Cerebellar cortex (tissue), 1 donor: ENCODE data around the gene VWA5B1.
A peak's percentile ranks its signal among the peaks of the same experiment; 100 is the strongest.

Experiments used
- DNase-seq: peaks from one replicate; pipeline ENCODE4 v3.0.0-alpha.2; 2015; ENCODE audit warnings: low spot score

The VWA5B1 gene

DNA sequence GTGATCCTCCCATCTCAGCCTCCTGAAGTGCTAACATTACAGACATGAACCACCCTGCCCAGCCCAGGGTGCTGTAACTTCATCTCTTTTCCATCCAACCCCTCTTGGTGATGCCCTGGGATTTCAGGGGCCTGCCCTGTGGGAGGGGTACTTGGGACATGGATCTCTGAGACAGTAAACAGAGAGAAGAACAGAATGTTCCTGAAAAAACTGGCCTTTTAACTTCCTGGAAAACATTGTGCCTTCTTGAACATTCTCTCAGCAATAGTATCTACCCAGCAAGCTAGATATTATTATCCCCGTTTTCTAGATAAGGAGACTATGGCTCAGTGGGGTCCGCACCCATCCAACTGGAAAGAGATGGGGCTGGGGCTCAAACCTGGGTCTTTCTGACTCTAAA, 57.0 kb downstream of the VWA5B1 start:
- DNase-seq = no peak

GRCh38 chr1:20348326-20348915, 57.7 kb downstream of the VWA5B1 start:
- peak; percentile 95 for DNase-seq

DNA sequence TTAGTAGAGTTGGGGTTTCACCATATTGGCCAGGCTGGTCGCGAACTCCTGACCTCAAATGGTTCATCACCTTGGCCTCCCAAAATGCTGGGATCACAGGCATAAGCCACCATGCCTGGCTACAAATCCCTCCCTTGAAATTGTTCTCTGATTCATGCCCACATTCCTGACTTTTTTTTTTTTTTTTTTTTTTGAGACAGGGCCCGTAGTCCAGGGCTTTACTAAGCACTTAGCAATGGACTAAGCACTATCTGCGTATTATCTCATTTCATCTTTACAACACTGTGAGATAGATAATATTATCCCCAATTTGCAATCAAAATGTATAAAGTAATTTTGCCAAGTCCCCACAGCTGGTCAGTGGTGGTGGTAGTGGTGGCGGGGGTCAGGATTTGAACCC, 58.9 kb downstream of the VWA5B1 start:
- DNase-seq = no peak

- DNase-seq = no peak
Measured at GRCh38 chr1:20349971-20350370, 59.3 kb downstream of the VWA5B1 start.

- no peak for DNase-seq
Measured at GRCh38 chr1:20350421-20350820, 59.7 kb downstream of the VWA5B1 start.

DNA sequence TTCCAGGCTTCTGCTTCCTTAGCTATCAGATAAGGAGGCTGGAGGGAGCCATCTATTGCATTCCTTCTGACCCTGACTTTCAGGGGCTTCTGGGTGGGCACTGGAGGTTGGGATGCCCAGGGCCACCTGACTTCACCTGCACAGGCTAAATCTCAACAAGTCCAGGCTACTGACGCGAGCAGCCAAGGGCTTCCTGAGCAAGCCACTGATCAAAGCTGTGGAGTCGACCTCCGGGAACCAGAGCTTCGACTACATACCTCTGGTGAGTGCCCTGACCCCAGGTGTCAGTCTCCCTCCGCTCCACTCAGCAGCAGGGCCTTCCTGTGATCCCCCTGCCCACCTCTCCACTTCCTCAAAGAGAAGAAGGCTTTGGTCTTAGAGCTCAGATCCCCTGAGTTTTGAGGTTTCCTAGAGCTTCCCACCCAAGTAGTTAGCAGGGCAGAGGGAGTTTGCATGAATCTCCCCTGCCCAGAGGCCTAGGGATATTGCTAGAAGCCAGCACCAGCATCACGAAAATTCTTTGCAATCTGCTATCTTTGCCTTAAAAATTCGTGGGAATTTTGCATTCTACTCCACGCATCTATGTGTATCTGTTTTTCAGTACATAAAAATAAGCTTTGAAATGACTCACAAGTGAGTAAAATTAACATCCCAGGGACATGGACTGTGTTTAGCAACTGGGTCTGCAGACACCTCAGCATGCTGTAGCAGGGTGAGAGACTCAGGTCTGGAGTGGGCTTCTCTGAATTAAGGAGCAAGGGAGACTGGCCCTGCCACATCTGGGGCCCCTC, 61.4 kb downstream of the VWA5B1 start:
- no peak for DNase-seq

- no peak for DNase-seq
Measured at GRCh38 chr1:20353836-20354235, 63.2 kb downstream of the VWA5B1 start.

- DNase-seq = no peak
Measured at GRCh38 chr1:20354610-20355009, 63.9 kb downstream of the VWA5B1 start.

DNA sequence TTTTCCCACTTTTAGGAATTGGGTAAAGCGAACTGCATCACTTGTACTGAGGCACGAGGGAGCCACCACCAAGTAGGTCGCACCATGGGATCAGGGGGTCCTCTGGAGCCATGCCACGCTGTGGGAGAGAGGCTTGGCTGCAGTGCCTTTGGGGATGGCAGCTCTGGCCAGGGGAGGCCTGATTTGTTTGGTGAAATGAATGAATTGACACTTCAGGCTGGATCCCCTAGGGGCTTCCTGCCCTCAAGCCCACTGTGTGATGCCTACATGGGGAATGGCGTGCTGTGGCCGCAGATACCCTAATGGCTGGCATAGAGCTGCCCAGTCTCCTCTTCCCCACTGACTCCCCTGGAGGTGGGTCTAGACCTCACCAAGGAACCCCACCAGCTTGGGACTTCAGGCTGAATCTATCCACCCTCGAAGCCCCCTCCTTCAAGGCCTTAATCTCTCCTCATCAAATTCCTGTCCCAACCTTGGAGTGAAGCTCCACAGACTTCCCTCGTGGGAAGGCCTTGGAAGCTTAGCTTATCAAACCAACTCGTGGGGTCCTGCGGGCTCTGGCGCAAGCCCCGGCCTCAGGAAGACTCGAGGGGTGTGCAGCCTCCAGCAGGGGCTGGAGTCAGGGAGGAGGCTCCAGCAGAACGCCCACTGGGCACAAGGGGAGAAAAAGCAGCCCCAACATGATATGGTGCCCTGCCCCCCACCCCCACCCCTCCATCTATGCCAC, 64.6 kb downstream of the VWA5B1 start:
- DNase-seq = no peak

GRCh38 chr1:20355828-20356735, 65.4 kb downstream of the VWA5B1 start:
- no peak for DNase-seq

DNA sequence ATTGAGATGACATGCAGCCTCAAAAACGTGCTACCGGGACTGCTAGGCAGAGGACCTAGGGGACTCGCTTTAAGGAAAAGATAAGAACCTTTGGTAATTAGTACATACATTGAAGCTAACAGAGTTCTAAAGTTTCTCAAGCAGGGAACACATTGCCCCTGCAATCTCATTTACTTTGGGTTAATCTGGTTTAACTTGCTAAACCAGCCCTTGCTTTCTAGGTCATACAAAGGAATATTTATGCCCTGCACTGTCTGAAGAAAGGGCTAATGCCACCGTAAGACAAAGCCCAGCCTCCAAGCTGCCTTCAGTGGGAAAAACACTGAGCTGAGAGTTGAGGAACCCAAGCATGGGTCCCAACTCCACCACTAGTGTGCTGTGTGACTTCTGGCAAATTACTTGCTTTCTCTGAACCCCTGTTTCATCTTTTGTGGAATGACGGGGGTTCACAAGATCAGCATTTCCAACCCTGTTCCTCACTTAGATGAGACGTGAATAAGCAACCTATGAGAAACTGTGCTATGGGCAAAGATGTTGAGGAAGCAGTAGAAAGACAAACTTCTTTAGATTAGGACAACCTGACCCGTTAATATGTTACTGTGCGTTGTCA, 66.3 kb downstream of the VWA5B1 start:
- DNase-seq = no peak

DNA sequence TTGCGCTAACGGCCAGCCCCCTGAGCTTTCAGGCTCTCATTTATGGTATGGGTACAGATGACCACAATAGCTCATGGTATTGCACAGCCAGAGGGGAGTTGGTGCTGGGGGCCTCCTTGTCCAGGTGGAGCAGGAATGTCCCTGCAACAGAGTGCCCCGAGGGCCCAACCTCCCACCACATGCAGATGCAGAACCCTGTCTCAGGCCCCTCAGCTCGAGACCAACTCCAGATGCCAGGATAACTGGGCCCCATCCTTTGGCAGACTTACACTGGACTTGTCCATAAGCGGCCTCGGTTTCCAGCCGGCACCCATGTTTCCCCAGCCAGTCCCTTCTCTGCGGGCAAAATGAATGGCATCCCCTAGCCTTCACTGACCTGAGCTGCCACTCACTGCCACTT, 67.1 kb downstream of the VWA5B1 start:
- DNase-seq = no peak

DNA sequence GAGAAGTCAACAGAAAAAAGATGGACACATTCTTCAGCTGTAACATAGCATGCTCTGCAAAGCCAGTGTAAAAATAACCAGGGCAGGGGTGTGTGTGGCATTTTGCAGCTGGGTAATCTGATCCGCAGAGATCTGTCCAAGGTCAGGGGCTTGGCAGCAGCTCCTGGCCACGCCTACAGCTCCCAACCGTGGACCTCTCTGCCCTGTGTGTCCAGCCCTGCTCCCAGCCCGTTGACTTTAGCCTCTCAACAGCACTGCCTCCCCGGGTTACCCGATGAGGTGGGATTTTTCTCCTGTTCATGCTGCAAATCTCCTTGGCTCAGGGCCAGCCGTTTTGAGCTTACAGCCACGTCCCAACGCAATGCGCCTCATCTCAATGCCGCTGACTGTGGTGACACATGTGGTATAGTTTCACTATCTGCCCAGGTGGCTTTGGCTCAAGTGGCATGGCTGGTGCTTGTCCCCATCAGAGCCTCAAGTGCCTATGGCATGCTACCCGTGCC, 68.1 kb downstream of the VWA5B1 start:
- DNase-seq = no peak

DNA sequence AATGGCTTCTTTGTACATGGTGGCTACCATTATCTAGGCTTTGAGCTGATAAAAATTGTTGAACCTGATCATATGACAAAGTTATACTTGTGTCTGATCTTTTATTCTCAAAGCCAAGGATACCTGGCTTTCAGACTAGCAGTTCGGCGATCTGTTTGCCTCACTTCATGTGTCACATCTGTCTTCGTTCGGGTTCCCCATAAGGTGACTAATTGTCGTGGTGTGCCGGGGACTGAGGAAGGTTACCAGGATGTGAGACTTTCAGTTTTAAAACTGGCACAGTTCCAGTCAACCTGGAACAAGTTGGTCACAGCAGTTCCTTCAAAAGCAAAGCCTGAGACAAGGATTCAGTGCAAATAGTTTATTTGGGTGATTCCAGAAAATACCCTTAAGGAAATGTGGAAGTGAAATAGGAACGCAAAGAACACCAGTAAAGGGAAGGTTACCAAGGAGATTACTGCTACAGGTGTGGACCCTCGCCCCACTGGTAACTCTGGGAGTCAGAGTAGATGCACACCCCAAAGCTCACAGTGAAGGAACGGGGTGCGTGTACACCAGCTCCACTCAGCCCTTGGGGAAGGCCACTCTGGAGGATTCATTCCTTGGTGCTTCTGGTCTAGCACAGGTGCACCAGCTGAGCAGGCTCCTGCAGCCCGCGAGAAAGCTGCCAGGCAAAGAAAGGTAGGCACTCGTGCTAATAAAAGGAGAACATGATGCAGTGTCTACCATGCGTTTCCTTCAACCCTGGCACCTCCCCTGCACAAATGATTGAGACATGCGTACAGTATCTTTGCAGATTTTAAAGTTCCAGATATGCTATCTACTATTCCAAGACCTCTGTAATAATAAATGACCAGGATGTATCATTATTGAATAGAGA, 69.0 kb downstream of the VWA5B1 start:
- no peak for DNase-seq

GRCh38 chr1:20361401-20361800, 70.7 kb downstream of the VWA5B1 start:
- DNase-seq = peak; percentile 37

DNA sequence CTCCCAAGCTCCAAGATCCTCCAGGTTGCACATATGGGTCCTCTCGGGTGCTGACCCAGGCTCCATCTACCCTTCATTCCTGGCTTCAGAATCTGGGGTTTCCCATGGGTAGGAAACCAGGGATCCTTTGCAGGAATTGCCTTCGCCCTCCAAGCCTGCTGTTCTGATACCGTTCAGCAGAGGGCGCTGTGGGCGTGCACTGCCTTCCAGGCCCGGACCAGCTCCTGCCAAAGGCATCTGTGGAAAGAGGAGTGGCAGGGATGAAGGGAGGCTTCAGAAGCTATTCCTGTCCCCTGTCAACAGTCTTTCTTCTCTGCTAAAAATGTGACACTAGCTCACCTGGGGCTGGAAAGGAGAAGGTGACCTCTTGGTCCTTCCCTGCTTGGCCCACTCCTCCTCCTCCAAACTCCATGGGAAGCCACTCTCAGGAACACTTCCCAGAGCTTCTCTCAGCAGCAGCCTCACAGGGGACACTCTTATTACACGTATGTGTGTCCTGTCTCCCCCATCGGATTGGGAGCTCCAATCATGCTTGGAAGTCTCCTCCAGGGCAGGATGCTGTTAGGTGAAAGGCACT, 71.2 kb downstream of the VWA5B1 start:
- peak; percentile 82 for DNase-seq

- no peak for DNase-seq
Measured at GRCh38 chr1:20362856-20363255, 72.2 kb downstream of the VWA5B1 start.

DNA sequence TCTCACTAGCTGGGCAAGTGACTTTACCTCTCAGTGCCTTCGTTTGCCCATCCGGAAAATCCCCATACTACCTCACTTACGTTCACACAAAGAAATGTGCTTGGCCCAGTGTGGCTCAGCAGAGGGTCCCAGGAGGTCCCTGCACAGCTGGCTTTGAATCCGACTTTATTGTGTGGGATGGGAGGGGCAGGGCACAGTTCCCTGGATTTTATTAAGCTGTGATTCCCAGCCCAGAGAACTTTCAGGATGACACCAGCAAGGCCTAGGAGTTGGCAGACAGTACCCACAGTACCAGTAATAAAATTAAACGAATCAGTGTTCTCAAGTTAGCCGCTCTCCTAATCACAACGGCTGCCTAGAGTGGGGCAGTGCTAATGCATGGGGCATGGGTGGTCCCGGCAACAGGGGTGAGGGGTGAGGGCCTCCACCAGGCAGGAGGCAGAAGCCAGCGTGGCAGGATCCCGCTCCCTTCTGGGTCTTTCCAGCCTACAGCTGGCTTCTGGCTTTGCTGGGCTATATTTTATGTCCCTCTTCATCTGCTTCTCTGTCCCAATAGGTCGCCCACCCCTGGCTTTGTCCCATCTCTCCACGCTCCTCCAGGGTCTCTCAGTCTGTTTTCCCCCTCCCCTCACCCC, 74.9 kb downstream of the VWA5B1 start:
- DNase-seq = no peak

- DNase-seq = no peak
Measured at GRCh38 chr1:20366056-20366462, 75.4 kb downstream of the VWA5B1 start.
